Neural progenitor cell (in vitro differentiated cells): Measurements from ENCODE around the gene GUCD1.

Experiments
- CTCF ChIP-seq: fragments of 200-600 bp; sonication (generic); IDR thresholded peaks from 2 replicates; pipeline ENCODE4 v1.5.1; 2017; ENCODE audit warnings: antibody characterized with exemption, mild to moderate bottlenecking
- EZH2 ChIP-seq: fragments of 200-600 bp; sonication (generic); IDR thresholded peaks from 2 replicates; pipeline ENCODE4 v1.6.1; 2017; ENCODE audit warnings: antibody characterized with exemption, mild to moderate bottlenecking, moderate library complexity
- EZH2phosphoT487 ChIP-seq: fragments of 200-600 bp; sonication (generic); IDR thresholded peaks from 2 replicates; pipeline ENCODE4 v1.6.1; 2017; ENCODE audit warnings: antibody characterized with exemption

- TF ChIP-seq CTCF (no peak), EZH2 (no peak), EZH2phosphoT487 (no peak)
These were observed 40.3 kb upstream of the GUCD1 start for GRCh38 chr22:24595228-24595627.
